Anterior cingulate cortex (tissue), 58 donors: ENCODE measurements around the gene STX11.

ENCODE experiments used
- DNase-seq, 58 donors: peaks; one replicate each; lab custom pipeline; 2025; lab: John Stamatoyannopoulos, UW

The STX11 gene

DNA sequence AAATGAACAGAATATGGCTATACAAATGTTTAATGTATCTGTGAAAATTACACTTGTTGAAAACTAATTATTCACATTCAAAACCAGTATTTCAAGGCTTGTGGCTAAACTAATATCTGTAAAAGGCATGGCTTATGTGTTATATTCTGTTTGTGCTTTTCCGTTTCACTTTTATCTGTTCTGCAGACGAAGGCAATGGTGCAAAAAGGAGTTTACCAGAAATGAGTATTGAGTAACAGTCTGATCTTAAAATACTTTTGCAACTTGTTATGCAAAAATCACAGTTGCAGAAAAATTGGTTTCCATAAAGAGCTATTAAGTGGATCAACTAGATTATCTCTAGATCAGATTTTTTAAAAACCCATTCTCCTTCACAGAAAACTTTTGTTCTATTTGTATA is 9.4 kb upstream of the STX11 start:
- no peak for DNase-seq

DNA sequence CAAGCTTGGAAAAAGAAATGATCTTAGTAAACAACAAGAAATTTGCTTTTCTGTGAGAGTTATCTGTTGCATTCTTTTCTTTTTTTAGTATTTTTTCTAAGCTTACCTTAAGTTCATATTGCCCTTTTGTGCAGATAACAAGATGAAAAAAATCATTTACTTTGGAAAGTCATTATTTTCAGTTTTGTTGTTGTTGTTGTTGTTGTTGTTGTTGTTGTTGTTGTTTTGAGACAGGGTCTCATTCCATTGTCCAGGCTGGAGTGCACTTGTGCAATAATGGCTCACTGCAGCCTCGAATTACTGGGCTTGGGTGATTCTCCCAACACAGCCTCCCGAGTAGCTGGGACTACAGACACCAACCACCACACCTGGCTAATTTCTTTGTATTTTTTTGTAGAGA is 8.8 kb upstream of the STX11 start:
- DNase-seq: no peak

- no peak for DNase-seq
Observed at GRCh38 chr6:144143106-144143505, 7.2 kb upstream of the STX11 start.

GRCh38 chr6:144143878-144144277 is 6.4 kb upstream of the STX11 start:
- DNase-seq: no peak

DNA sequence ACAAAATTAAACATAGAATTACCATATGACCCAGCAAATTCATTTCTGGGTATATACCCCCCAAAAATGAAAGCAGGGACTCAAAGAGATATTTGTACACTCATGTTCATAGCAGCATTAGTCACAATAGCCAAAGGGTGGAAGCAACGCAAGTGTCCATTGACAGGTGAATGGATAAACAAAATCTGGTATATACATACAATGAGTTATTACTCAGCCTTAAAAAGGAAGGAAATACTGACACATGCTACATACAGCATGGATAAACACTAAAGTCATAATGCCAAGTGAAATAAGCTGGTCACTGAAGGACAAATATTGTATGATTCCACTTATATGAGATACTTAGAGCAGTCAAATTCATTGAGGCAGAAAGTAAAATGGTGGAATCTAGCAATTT is 5.3 kb upstream of the STX11 start:
- DNase-seq: no peak

- DNase-seq: no peak
Observed at GRCh38 chr6:144145541-144145940, 4.8 kb upstream of the STX11 start.

DNA sequence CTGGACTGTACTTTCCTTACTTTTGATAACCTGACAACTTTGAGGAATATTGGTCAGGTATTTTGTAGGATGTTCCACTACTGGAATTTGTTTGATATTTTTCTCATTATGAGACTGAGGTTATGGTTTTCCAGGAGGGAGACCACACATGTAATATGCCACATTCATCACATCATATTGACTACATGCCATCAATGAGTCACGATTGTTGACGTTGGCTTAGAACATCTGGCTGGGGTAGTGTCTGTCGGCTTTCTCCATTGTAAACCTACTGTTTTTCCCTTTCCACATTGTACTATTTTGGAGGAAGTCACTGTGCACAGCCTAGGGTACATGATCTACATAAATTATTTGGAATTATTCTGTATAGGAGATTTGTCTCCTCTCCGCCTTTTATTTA is 1.4 kb upstream of the STX11 start:
- DNase-seq: no peak

GRCh38 chr6:144149558-144149893 is 791 bp upstream of the STX11 start:
- DNase-seq: no peak

- peak in 1 of 58 donors; percentile 2 for DNase-seq
Observed at GRCh38 chr6:144150710-144151657, 667 bp downstream of the STX11 start.

DNA sequence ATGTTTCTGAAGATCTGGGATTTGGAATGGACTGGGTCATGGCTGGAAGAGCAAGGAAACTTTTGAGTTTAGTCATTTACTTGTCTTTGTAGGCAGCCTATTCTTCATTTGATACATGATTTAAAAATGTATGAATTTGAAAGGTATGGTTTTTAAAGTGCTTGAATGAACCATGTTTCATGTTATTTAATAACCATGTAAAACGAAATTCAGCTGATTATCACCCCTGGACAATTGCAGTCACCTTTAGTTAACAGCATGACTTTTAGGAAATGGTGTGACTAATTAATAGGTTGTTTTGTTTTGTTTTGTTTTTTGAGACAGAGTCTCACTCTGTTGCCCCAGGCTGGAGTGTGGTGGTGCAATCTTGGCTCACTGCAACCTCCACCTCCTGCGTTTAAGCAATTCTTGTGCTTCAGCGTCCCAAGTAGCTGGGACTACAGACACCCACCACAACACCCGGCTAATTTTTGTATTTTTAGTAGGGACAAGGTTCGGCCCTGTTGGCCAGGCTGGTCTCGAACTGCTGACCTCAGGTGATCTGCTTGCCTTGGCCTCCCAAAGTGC is 2.1 kb downstream of the STX11 start:
- no peak for DNase-seq

DNA sequence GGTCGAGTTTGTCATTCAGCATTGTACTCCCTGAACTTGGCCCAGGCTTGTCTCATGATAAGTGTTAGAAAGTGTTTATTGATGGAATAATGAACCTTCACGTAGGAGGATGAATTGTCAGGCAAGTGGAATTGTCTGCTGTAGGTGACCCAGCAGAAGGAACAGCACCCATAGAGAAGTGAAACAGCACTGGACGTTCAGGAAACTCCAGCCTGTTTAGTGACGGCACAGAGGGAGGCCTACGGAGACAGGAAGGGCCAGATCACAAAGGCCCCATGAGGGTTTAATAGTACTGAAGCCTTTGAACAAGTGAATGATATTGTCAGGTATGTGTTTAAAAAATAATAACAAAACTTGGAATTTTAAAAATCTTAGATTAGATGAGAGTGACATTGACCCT is 2.9 kb downstream of the STX11 start:
- peak in 11 of 58 donors; percentile 2 to 10 (median 3) for DNase-seq

GRCh38 chr6:144153971-144154370 is 3.7 kb downstream of the STX11 start:
- no peak for DNase-seq

- no peak for DNase-seq
Observed at GRCh38 chr6:144155529-144155928, 5.2 kb downstream of the STX11 start.

DNA sequence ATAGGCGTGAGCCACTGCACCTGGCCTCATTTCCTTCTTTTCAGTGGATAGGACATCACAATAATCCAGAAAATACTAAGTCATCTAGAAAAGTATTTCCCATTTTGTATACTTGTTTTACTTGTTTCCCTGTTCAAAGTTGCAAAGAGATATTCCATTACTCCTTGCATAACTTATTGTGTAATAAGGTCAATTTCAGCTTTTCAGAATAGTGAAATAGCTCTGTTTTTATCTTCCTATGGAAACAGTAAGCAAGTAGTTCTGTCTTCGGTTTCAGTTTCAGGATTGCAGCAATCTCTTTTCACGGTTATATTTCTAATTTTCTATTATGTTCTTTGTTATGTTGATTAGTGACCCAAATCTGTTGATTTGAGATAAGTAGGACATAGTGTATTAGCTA is 6.0 kb downstream of the STX11 start:
- no peak for DNase-seq

- no peak for DNase-seq
Observed at GRCh38 chr6:144156991-144157390, 6.7 kb downstream of the STX11 start.

- no peak for DNase-seq
Observed at GRCh38 chr6:144158133-144158532, 7.8 kb downstream of the STX11 start.

- no peak for DNase-seq
Observed at GRCh38 chr6:144159223-144159622, 8.9 kb downstream of the STX11 start.

GRCh38 chr6:144159742-144160141 is 9.4 kb downstream of the STX11 start:
- DNase-seq: no peak

- no peak for DNase-seq
Observed at GRCh38 chr6:144160431-144161005, 10.2 kb downstream of the STX11 start.

- DNase-seq: no peak
Observed at GRCh38 chr6:144161975-144162374, 11.7 kb downstream of the STX11 start.

GRCh38 chr6:144162977-144163376 is 12.7 kb downstream of the STX11 start:
- DNase-seq: no peak

DNA sequence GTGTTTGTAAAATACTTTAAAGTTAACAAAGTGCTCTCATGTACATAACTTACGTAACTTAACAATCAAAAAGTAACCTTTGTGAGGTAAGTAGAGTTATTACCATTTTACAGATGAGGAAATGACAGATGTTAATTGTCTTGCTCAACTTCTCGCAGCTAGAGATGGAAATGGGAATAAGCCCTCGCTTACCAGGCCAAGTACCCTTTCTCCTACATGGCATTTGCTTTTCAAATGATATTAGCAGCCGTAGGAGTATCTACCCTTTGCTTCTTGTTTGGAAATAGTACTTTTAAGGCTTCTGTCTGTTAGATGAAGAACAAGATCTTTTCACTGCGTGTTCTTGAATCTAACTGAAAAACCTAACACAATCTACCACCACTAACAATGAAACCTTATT is 15.5 kb downstream of the STX11 start:
- DNase-seq: no peak
